OCI-LY7 (cell line): Measurements from ENCODE around the gene CAP2. TPM values are rescaled to one million over a fixed set of nuclear protein-coding genes. Genes with fewer than 3 reads are reported as not detected.

Experiments
- BruUV-seq: library from RNA; stranded (reverse); fragments of 400-500 nt; replicated peaks from 2 replicates; lab custom pipeline; 2021; lab: Mats Ljungman, UMichigan
- CTCF ChIA-PET: fragments of 300-600 bp; sonication (Branson Sonifier 250); formaldehyde crosslinking; loops from one replicate; lab custom pipeline; 2022; ENCODE audit warnings: antibody characterized with exemption; ENCODE audit not compliant: unreplicated experiment; lab: Charles Lee
- POLR2A ChIA-PET: fragments of 300-600 bp; sonication (Branson Sonifier 250); formaldehyde crosslinking; loops from one replicate; lab custom pipeline; 2022; ENCODE audit warnings: antibody characterized with exemption; lab: Charles Lee
- DNase-seq: peaks from one replicate; pipeline ENCODE4 v3.0.0-alpha.2; 2015; ENCODE audit warnings: low spot score
- H2AFZ ChIP-seq: fragments of 200-600 bp; sonication (generic), shearing (Covaris generic); 2 replicates; pipeline ENCODE4 v1.6.1; 2014; ENCODE audit warnings: mild to moderate bottlenecking, antibody characterized with exemption, low read length, moderate library complexity
- H3K27ac ChIP-seq: fragments of 200-600 bp; sonication (generic); 2 replicates; pipeline ENCODE4 v1.5.1; 2014; ENCODE audit warnings: mixed run types, low read depth, mild to moderate bottlenecking, moderate library complexity, low read length, inconsistent platforms; ENCODE audit not compliant: poor library complexity, severe bottlenecking
- H3K36me3 ChIP-seq: fragments of 200-600 bp; sonication (generic); 2 replicates; pipeline ENCODE4 v1.6.1; 2014; ENCODE audit warnings: mild to moderate bottlenecking, antibody characterized with exemption, low read length, moderate library complexity, mixed read lengths; ENCODE audit not compliant: insufficient read depth
- H3K4me1 ChIP-seq: fragments of 200-600 bp; sonication (generic); 2 replicates; pipeline ENCODE4 v1.5.1; 2014; ENCODE audit warnings: mild to moderate bottlenecking, low read length; ENCODE audit not compliant: insufficient read depth, poor library complexity, severe bottlenecking
- H3K4me2 ChIP-seq: fragments of 200-600 bp; sonication (generic); 2 replicates; pipeline ENCODE4 v1.6.1; 2014; ENCODE audit warnings: mild to moderate bottlenecking, low read length
- H3K4me3 ChIP-seq: fragments of 200-600 bp; sonication (generic); 2 replicates; pipeline ENCODE4 v1.5.1; 2014; ENCODE audit warnings: mild to moderate bottlenecking, low read depth, low read length; ENCODE audit not compliant: poor library complexity, severe bottlenecking
- H3K79me2 ChIP-seq: fragments of 200-600 bp; sonication (generic); 2 replicates; pipeline ENCODE4 v1.6.1; 2016; ENCODE audit warnings: low read depth, mild to moderate bottlenecking, low read length, moderate library complexity, mixed read lengths; ENCODE audit not compliant: insufficient read depth
- H3K9me2 ChIP-seq: fragments of 200-600 bp; sonication (generic); 2 replicates; pipeline ENCODE4 v1.6.1; 2016; ENCODE audit warnings: mild to moderate bottlenecking, low read length, mixed read lengths; ENCODE audit not compliant: insufficient read depth
- H3K9me3 ChIP-seq: fragments of 200-600 bp; sonication (generic); 2 replicates; pipeline ENCODE4 v1.6.1; 2014; ENCODE audit warnings: mild to moderate bottlenecking, mixed run types, low read length, mixed read lengths
- H4K20me1 ChIP-seq: fragments of 200-600 bp; sonication (generic); 2 replicates; pipeline ENCODE4 v1.6.1; 2014; ENCODE audit warnings: mild to moderate bottlenecking, antibody characterized with exemption, low read length, moderate library complexity, mixed read lengths; ENCODE audit not compliant: insufficient read depth
- EZH2phosphoT487 ChIP-seq: fragments of 200-600 bp; sonication (generic); IDR thresholded peaks from 2 replicates; pipeline ENCODE4 v1.6.1; 2018; ENCODE audit warnings: low read depth, borderline replicate concordance, mild to moderate bottlenecking, mixed run types, antibody characterized with exemption, low read length, moderate library complexity, mixed read lengths
- intact Hi-C: fragments of 100-400 bp; cut with micrococcal nuclease; formaldehyde crosslinking; loops from one replicate; pipeline ENCODE4 v1.10.0; 2022; ENCODE audit not compliant: unreplicated experiment
- total RNA-seq, 2 experiments: library from RNA; depleted of rRNA in 1 of 2; stranded (reverse); fragments of >200 nt in 1 of 2; shearing (Covaris generic) in 1 of 2; gene quantifications; 2 replicates each; pipeline ENCODE4 v1.2.3, GENCODE V29; 2014 to 2022
- TF ChIP-seq, protein P1 (sequence below): fragments of 200-600 bp; sonication (generic); conservative IDR thresholded peaks from 2 replicates; pipeline ENCODE4 v1.5.1; 2014; ENCODE audit warnings: mild to moderate bottlenecking, antibody characterized with exemption, low read length, moderate library complexity, mixed read lengths

Gene CAP2
- total RNA-seq, 2 experiments from 2014 or later: not detected

DNA sequence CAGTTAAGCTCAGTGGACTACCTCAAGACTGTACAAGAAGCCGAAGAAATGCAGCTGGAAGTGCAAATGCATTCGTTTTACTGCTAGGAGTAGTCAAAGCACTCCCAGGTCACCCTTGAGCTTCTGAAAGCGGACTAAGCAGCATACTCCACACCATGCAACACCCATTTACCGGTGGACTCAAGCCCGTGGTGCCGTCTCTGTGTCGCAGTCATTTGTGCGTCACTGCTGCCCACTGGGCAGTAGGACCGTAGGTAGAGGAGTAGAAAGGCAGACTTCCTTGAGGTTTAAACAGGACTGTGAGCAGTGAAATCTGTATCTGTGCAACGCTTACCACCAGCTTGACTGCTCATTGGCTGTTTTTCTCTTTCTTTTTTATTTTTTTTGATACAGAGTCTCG is 117.7 kb downstream of the CAP2 start:
- no peak for DNase-seq
- no peak overlapping the region for H2AFZ ChIP-seq
- no peaks in the 10 kb centered on the region for H3K79me2 ChIP-seq
- H3K4me1 ChIP-seq: no peaks in the 10 kb centered on the region
- no peak overlapping the region for H3K4me3 ChIP-seq
- intact Hi-C loops: no loop called here
- CTCF ChIA-PET: no interaction called here
- H3K9me3 ChIP-seq: no peaks in the 10 kb centered on the region
- H4K20me1 ChIP-seq: no peaks in the 10 kb centered on the region
- H3K9me2 ChIP-seq: no peaks in the 10 kb centered on the region
- POLR2A ChIA-PET: interaction anchor here (0.6 to 1.0 kb wide), 2 partner anchors 203 to 619 kb away, joined by 3 read pairs; no protein-coding TSS in a partner anchor
- H3K27ac ChIP-seq: no peak overlapping the region
- no peaks in the 10 kb centered on the region for H3K36me3 ChIP-seq
- BruUV-seq: no TSS peak
- H3K4me2 ChIP-seq: no peak overlapping the region
- TF ChIP-seq, protein P1, sequence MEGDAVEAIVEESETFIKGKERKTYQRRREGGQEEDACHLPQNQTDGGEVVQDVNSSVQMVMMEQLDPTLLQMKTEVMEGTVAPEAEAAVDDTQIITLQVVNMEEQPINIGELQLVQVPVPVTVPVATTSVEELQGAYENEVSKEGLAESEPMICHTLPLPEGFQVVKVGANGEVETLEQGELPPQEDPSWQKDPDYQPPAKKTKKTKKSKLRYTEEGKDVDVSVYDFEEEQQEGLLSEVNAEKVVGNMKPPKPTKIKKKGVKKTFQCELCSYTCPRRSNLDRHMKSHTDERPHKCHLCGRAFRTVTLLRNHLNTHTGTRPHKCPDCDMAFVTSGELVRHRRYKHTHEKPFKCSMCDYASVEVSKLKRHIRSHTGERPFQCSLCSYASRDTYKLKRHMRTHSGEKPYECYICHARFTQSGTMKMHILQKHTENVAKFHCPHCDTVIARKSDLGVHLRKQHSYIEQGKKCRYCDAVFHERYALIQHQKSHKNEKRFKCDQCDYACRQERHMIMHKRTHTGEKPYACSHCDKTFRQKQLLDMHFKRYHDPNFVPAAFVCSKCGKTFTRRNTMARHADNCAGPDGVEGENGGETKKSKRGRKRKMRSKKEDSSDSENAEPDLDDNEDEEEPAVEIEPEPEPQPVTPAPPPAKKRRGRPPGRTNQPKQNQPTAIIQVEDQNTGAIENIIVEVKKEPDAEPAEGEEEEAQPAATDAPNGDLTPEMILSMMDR: no peak
- no peak for TF ChIP-seq EZH2phosphoT487

DNA sequence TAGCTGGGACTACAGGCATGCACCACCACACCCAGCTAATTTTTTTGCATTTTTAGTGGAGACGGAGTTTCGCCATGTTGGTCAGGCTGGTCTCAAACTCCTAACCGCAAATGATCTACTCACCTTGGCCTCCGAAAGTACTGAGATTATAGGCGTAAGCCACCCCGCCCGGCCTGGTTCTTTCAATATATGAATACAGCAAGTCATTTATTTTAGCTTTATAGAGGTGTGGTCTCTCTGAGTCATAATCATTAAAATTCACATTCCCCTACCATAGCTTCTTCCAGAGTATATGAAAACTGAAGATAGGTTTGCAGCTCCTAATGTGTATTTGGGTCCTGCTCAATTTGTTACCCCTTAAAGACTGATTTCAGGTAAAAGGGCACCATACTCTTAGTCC is 118.2 kb downstream of the CAP2 start:
- intact Hi-C loops: no loop called here
- H3K4me3 ChIP-seq: no peak overlapping the region
- TF ChIP-seq EZH2phosphoT487: no peak
- TF ChIP-seq, protein P1: no peak
- H3K9me2 ChIP-seq: no peaks in the 10 kb centered on the region
- no peak overlapping the region for H3K27ac ChIP-seq
- no peak overlapping the region for H3K4me2 ChIP-seq
- no peaks in the 10 kb centered on the region for H3K4me1 ChIP-seq
- H3K36me3 ChIP-seq: no peaks in the 10 kb centered on the region
- no peak for DNase-seq
- no peaks in the 10 kb centered on the region for H4K20me1 ChIP-seq
- no TSS peak for BruUV-seq
- H3K9me3 ChIP-seq: no peaks in the 10 kb centered on the region
- no peak overlapping the region for H2AFZ ChIP-seq
- no peaks in the 10 kb centered on the region for H3K79me2 ChIP-seq
- ChIA-PET CTCF (no interaction called here), POLR2A (interaction anchor here (0.6 to 1.0 kb wide), 2 partner anchors 203 to 620 kb away, joined by 3 read pairs; no protein-coding TSS in a partner anchor)

DNA sequence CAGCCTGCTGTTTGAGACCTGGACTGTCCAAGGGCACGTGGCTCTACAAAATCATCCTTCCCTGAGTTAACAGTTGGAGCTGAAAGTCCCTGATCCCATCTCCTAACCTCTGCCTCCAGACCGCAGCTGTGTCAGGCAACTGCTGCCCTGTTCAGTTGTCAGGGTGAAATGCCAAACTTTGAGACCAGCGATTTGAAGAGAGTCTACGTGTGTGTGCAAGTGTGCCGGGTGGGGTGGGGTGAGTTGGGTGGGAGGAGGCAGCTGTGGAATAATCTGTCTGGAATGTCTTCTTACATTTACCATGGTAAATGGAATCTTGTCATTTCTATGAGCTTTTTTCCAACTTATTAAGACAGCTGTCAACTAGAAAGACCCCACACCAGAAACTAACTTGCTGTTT is 125.7 kb downstream of the CAP2 start:
- no TSS peak for BruUV-seq
- CTCF ChIA-PET: no interaction called here
- intact Hi-C loops: no loop called here
- POLR2A ChIA-PET: interaction anchor here (1.6 kb wide), 1 partner anchor 13 kb away, joined by 3 read pairs; no protein-coding TSS in a partner anchor
- no peaks in the 10 kb centered on the region for H4K20me1 ChIP-seq
- no peaks in the 10 kb centered on the region for H3K79me2 ChIP-seq
- H3K9me3 ChIP-seq: no peaks in the 10 kb centered on the region
- H3K4me2 ChIP-seq: no peak overlapping the region
- no peaks in the 10 kb centered on the region for H3K36me3 ChIP-seq
- no peak overlapping the region for H3K27ac ChIP-seq
- TF ChIP-seq, protein P1: no peak
- no peak for TF ChIP-seq EZH2phosphoT487
- no peak overlapping the region for H3K4me3 ChIP-seq
- no peak for DNase-seq
- no peaks in the 10 kb centered on the region for H3K9me2 ChIP-seq
- H2AFZ ChIP-seq: no peak overlapping the region
- H3K4me1 ChIP-seq: no peaks in the 10 kb centered on the region
